ENCODE data around the gene GPC6. TPM values are rescaled to one million over a fixed set of nuclear protein-coding genes. Genes with fewer than 3 reads are reported as not detected.

Gene GPC6
- total RNA-seq, 5 donors from 2014 or later (not counting 1 experiment from before 2014, with no cell fraction given) = 0.03 to 0.18 (median 0.06) TPM; not detected in 2

- no peak for DNase-seq
- WGBS (ENCODE audit: insufficient coverage) = no CpG with 5 or more reads among the region's 2 CpGs
- Mint-ChIP-seq H3K9me3 (no peaks in the 10 kb centered on the region), H3K27me3 (peaks cover 1 to 14% of the 10 kb centered on the region in 2 donors), H3K4me3 (no peak overlapping the region), H3K36me3 (no peaks in the 10 kb centered on the region), H3K4me1 (no peaks in the 10 kb centered on the region), H3K27ac (no peak overlapping the region)
- no peaks in the 10 kb centered on the region for H3K36me3 ChIP-seq (ENCODE audit: control insufficient read depth in 2 of 2, extremely low read depth in 1 of 2, insufficient read depth in 1 of 2, low read length in 1 of 2)
- ATAC-seq (replicated peaks in 1 of 4) = no peak
- H3K4me1 ChIP-seq (ENCODE audit: control insufficient read depth in 1 of 2, extremely low read depth in 1 of 2, insufficient read depth in 2 of 2, low read length in 2 of 2) = no peaks in the 10 kb centered on the region
- no peaks in the 10 kb centered on the region for H3K9me3 ChIP-seq
- no peak overlapping the region for H3K27ac ChIP-seq (ENCODE audit: low read length)
- no peaks in the 10 kb centered on the region for H3K27me3 ChIP-seq (replicated peaks in 1 of 2; ENCODE audit: control insufficient read depth in 2 of 2, extremely low read depth in 1 of 2, insufficient read depth in 2 of 2, low read length in 1 of 2)
- ChIA-PET CTCF (no interaction called here), POLR2A (no interaction called here)
- no peak overlapping the region for H3K4me3 ChIP-seq (ENCODE audit: control insufficient read depth in 1 of 2, extremely low read depth in 1 of 2, low read length in 1 of 2)
These were observed 714.8 kb downstream of the GPC6 start for GRCh38 chr13:93941444-93941843.

DNA sequence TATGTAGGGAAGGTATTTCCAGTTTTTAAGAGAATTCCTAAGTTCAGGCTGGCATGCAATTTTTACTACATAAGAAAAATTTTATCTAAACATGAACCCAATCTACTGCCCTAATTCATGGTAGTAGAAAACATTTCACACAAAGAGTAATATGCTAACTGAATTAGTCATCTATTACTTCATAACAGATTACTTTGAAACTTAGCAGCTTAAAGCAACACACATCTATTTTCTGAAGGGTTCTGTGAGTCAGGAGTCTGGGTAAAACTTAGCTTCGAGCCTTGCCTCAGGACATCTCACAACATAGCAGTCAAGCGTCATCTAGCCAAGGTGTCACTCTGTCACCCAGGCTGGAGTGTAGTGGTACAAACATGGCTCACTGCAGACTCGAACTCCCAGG, 715.4 kb downstream of the GPC6 start:
- H3K27ac ChIP-seq (ENCODE audit: low read length) = no peak overlapping the region
- H3K9me3 ChIP-seq = no peaks in the 10 kb centered on the region
- no peaks in the 10 kb centered on the region for H3K4me1 ChIP-seq (ENCODE audit: control insufficient read depth in 1 of 2, extremely low read depth in 1 of 2, insufficient read depth in 2 of 2, low read length in 2 of 2)
- POLR2A ChIA-PET = no interaction called here
- no peaks in the 10 kb centered on the region for H3K27me3 ChIP-seq (replicated peaks in 1 of 2; ENCODE audit: control insufficient read depth in 2 of 2, extremely low read depth in 1 of 2, insufficient read depth in 2 of 2, low read length in 1 of 2)
- no peaks in the 10 kb centered on the region for H3K9me3 Mint-ChIP-seq
- H3K36me3 Mint-ChIP-seq = no peaks in the 10 kb centered on the region
- CTCF ChIA-PET = no interaction called here
- no peaks in the 10 kb centered on the region for H3K4me1 Mint-ChIP-seq
- H3K4me3 Mint-ChIP-seq = no peak overlapping the region
- ATAC-seq (replicated peaks in 1 of 4) (no peak), DNase-seq (no peak)
- H3K27ac Mint-ChIP-seq = no peak overlapping the region
- H3K4me3 ChIP-seq (ENCODE audit: control insufficient read depth in 1 of 2, extremely low read depth in 1 of 2, low read length in 1 of 2) = no peak overlapping the region
- H3K36me3 ChIP-seq (ENCODE audit: control insufficient read depth in 2 of 2, extremely low read depth in 1 of 2, insufficient read depth in 1 of 2, low read length in 1 of 2) = no peaks in the 10 kb centered on the region
- H3K27me3 Mint-ChIP-seq = peaks cover 1 to 14% of the 10 kb centered on the region in 2 donors
- no CpG with 5 or more reads among the region's 3 CpGs for WGBS (ENCODE audit: insufficient coverage)

GRCh38 chr13:93945621-93946020, 719.0 kb downstream of the GPC6 start:
- H3K4me3 Mint-ChIP-seq = no peak overlapping the region
- no peaks in the 10 kb centered on the region for H3K4me1 Mint-ChIP-seq
- H3K27ac Mint-ChIP-seq = no peak overlapping the region
- no peaks in the 10 kb centered on the region for H3K9me3 Mint-ChIP-seq
- no peak overlapping the region for H3K4me3 ChIP-seq (ENCODE audit: control insufficient read depth in 1 of 2, extremely low read depth in 1 of 2, low read length in 1 of 2)
- no peaks in the 10 kb centered on the region for H3K9me3 ChIP-seq
- H3K4me1 ChIP-seq (ENCODE audit: control insufficient read depth in 1 of 2, extremely low read depth in 1 of 2, insufficient read depth in 2 of 2, low read length in 2 of 2) = no peaks in the 10 kb centered on the region
- H3K36me3 Mint-ChIP-seq = no peaks in the 10 kb centered on the region
- CTCF ChIA-PET = no interaction called here
- POLR2A ChIA-PET = no interaction called here
- H3K27ac ChIP-seq (ENCODE audit: low read length) = no peak overlapping the region
- ATAC-seq (replicated peaks in 1 of 4) (no peak), DNase-seq (no peak)
- peaks cover 0 to 9% of the 10 kb centered on the region in 2 donors for H3K27me3 Mint-ChIP-seq
- WGBS (ENCODE audit: insufficient coverage) = 93% methylated on average over 2 of the region's 3 CpGs
- H3K36me3 ChIP-seq (ENCODE audit: control insufficient read depth in 2 of 2, extremely low read depth in 1 of 2, insufficient read depth in 1 of 2, low read length in 1 of 2) = no peaks in the 10 kb centered on the region
- H3K27me3 ChIP-seq (replicated peaks in 1 of 2; ENCODE audit: control insufficient read depth in 2 of 2, extremely low read depth in 1 of 2, insufficient read depth in 2 of 2, low read length in 1 of 2) = peaks cover 0 to 2% of the 10 kb centered on the region in 2 experiments

GRCh38 chr13:93946994-93947393, 720.4 kb downstream of the GPC6 start:
- Mint-ChIP-seq H3K36me3 (no peaks in the 10 kb centered on the region), H3K4me1 (no peaks in the 10 kb centered on the region), H3K4me3 (no peak overlapping the region), H3K9me3 (no peaks in the 10 kb centered on the region), H3K27ac (no peak overlapping the region), H3K27me3 (peaks cover 0 to 9% of the 10 kb centered on the region in 2 donors)
- DNase-seq (no peak), ATAC-seq (replicated peaks in 1 of 4) (no peak)
- 100% methylated on average over 1 of the region's 3 CpGs for WGBS (ENCODE audit: insufficient coverage)
- ChIA-PET POLR2A (no interaction called here), CTCF (no interaction called here)
- Histone ChIP-seq H3K36me3 (ENCODE audit: control insufficient read depth in 2 of 2, extremely low read depth in 1 of 2, insufficient read depth in 1 of 2, low read length in 1 of 2) (no peaks in the 10 kb centered on the region), H3K4me3 (ENCODE audit: control insufficient read depth in 1 of 2, extremely low read depth in 1 of 2, low read length in 1 of 2) (no peak overlapping the region), H3K4me1 (ENCODE audit: control insufficient read depth in 1 of 2, extremely low read depth in 1 of 2, insufficient read depth in 2 of 2, low read length in 2 of 2) (no peaks in the 10 kb centered on the region), H3K9me3 (no peaks in the 10 kb centered on the region), H3K27me3 (replicated peaks in 1 of 2; ENCODE audit: control insufficient read depth in 2 of 2, extremely low read depth in 1 of 2, insufficient read depth in 2 of 2, low read length in 1 of 2) (peaks cover 0 to 2% of the 10 kb centered on the region in 2 experiments), H3K27ac (ENCODE audit: low read length) (no peak overlapping the region)

- Mint-ChIP-seq H3K27me3 (peaks cover 0 to 9% of the 10 kb centered on the region in 2 donors), H3K9me3 (no peaks in the 10 kb centered on the region), H3K4me1 (no peaks in the 10 kb centered on the region), H3K4me3 (no peak overlapping the region), H3K36me3 (no peaks in the 10 kb centered on the region), H3K27ac (no peak overlapping the region)
- H3K4me1 ChIP-seq (ENCODE audit: control insufficient read depth in 1 of 2, extremely low read depth in 1 of 2, insufficient read depth in 2 of 2, low read length in 2 of 2) = no peaks in the 10 kb centered on the region
- no peaks in the 10 kb centered on the region for H3K9me3 ChIP-seq
- H3K4me3 ChIP-seq (ENCODE audit: control insufficient read depth in 1 of 2, extremely low read depth in 1 of 2, low read length in 1 of 2) = no peak overlapping the region
- no CpG with 5 or more reads among the region's 5 CpGs for WGBS (ENCODE audit: insufficient coverage)
- peaks cover 0 to 2% of the 10 kb centered on the region in 2 experiments for H3K27me3 ChIP-seq (replicated peaks in 1 of 2; ENCODE audit: control insufficient read depth in 2 of 2, extremely low read depth in 1 of 2, insufficient read depth in 2 of 2, low read length in 1 of 2)
- POLR2A ChIA-PET = interaction anchor here in 1 of 2 donors (0.6 to 0.7 kb wide), 3 partner anchors 8 to 263 kb away, joined by 3 to 9 read pairs (median 4); no protein-coding TSS in a partner anchor
- H3K36me3 ChIP-seq (ENCODE audit: control insufficient read depth in 2 of 2, extremely low read depth in 1 of 2, insufficient read depth in 1 of 2, low read length in 1 of 2) = no peaks in the 10 kb centered on the region
- no peak for ATAC-seq (replicated peaks in 1 of 4)
- H3K27ac ChIP-seq (ENCODE audit: low read length) = no peak overlapping the region
- DNase-seq = no peak
- CTCF ChIA-PET = no interaction called here
These were observed 721.0 kb downstream of the GPC6 start for GRCh38 chr13:93947651-93948050.

DNA sequence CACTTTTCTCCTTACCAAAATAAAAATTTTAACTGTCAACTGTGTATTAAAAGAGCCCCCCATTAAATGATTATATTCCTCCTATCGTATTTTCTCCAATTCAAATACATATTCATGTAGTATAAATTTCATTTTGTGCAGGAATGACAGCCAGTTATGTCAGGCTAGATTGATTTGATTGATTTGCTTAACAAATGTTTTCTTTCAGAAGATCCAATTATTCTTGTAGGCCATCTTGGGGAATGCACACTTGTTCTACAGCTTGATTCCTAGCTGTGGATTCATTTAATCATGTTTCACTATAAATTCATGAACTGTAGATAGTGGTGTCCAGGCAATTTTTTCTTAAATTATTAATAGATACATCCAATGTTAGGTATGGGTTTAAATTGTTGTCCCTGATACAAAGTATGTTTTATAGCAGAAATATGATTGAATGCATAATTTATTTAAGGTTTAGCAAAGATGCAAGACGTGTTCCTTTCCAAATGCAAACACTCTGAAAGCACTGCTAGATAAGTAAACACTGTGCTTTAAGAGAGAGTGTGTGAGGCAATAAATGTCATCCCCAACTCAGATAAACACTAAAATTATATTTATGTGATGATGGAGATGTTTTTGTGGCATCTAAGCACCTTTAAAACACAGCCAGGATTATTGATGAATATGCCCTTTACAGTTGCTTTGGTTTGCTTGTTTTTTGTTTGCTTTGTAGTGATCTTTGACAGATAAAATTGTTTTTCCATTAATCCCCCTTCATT, 721.7 kb downstream of the GPC6 start:
- no peaks in the 10 kb centered on the region for H3K4me1 Mint-ChIP-seq
- WGBS (ENCODE audit: insufficient coverage) = no CpG with 5 or more reads among the region's 2 CpGs
- no peaks in the 10 kb centered on the region for H3K9me3 Mint-ChIP-seq
- Histone ChIP-seq H3K4me3 (ENCODE audit: control insufficient read depth in 1 of 2, extremely low read depth in 1 of 2, low read length in 1 of 2) (no peak overlapping the region), H3K36me3 (ENCODE audit: control insufficient read depth in 2 of 2, extremely low read depth in 1 of 2, insufficient read depth in 1 of 2, low read length in 1 of 2) (no peaks in the 10 kb centered on the region), H3K27ac (ENCODE audit: low read length) (no peak overlapping the region), H3K9me3 (no peaks in the 10 kb centered on the region), H3K4me1 (ENCODE audit: control insufficient read depth in 1 of 2, extremely low read depth in 1 of 2, insufficient read depth in 2 of 2, low read length in 2 of 2) (no peaks in the 10 kb centered on the region), H3K27me3 (replicated peaks in 1 of 2; ENCODE audit: control insufficient read depth in 2 of 2, extremely low read depth in 1 of 2, insufficient read depth in 2 of 2, low read length in 1 of 2) (peaks cover 0 to 2% of the 10 kb centered on the region in 2 experiments)
- POLR2A ChIA-PET = interaction anchor here in 1 of 2 donors (0.6 to 0.7 kb wide), 3 partner anchors 9 to 263 kb away, joined by 3 to 9 read pairs (median 4); no protein-coding TSS in a partner anchor
- H3K27ac Mint-ChIP-seq = no peak overlapping the region
- ATAC-seq (replicated peaks in 1 of 4) (no peak), DNase-seq (no peak)
- no peak overlapping the region for H3K4me3 Mint-ChIP-seq
- no peaks in the 10 kb centered on the region for H3K36me3 Mint-ChIP-seq
- peaks cover 0 to 9% of the 10 kb centered on the region in 2 donors for H3K27me3 Mint-ChIP-seq
- CTCF ChIA-PET = no interaction called here

Data from T-cell (primary cell).